KOPT-K1 (cell line): ENCODE results near the gene ZSCAN18.
"Not testable (repeated sequence)": the region's sequence is repeated elsewhere in the genome, so short reads cannot be mapped to it uniquely, and the experiment has no call there.

Source experiments
- H3K27ac ChIP-seq: fragments of 200-600 bp; sonication (generic); 2 replicates; pipeline ENCODE4 v1.5.1; 2016; ENCODE audit warnings: antibody characterized with exemption, mild to moderate bottlenecking, low read depth, low read length; ENCODE audit not compliant: poor library complexity, severe bottlenecking
- H3K36me3 ChIP-seq: fragments of 200-600 bp; sonication (generic); 2 replicates; pipeline ENCODE4 v1.5.1; 2017; ENCODE audit warnings: antibody characterized with exemption, mild to moderate bottlenecking, low read length, moderate library complexity; ENCODE audit not compliant: insufficient read depth
- H3K9me3 ChIP-seq: fragments of 200-600 bp; sonication (generic); 2 replicates; pipeline ENCODE4 v1.5.1; 2017; ENCODE audit warnings: antibody characterized with exemption, low read length, mild to moderate bottlenecking; ENCODE audit not compliant: insufficient read depth, poor library complexity, severe bottlenecking

The ZSCAN18 gene, protein sequence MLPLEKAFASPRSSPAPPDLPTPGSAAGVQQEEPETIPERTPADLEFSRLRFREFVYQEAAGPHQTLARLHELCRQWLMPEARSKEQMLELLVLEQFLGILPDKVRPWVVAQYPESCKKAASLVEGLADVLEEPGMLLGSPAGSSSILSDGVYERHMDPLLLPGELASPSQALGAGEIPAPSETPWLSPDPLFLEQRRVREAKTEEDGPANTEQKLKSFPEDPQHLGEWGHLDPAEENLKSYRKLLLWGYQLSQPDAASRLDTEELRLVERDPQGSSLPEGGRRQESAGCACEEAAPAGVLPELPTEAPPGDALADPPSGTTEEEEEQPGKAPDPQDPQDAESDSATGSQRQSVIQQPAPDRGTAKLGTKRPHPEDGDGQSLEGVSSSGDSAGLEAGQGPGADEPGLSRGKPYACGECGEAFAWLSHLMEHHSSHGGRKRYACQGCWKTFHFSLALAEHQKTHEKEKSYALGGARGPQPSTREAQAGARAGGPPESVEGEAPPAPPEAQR

GRCh38 chr19:58097781-58098681 lies at the start of gene ZSCAN18:
ZSCAN18 (minus strand) TSS chr19:58098231; CDS start chr19:58090267, 7,964 bp downstream.
- Histone ChIP-seq H3K36me3 (peaks cover 31% of the 10 kb centered on the region; the same call in 1 of the 2 replicates), H3K9me3 (peaks cover 77% of the 10 kb centered on the region), H3K27ac (peak within 1 kb of the TSS; percentile 77)

GRCh38 chr19:58147475-58147874 lies 49.4 kb upstream of the ZSCAN18 start:
- Histone ChIP-seq H3K9me3 (peaks cover 46% of the 10 kb centered on the region), H3K36me3 (peaks cover 23% of the 10 kb centered on the region)
- H3K27ac ChIP-seq, result not testable (repeated sequence)

DNA sequence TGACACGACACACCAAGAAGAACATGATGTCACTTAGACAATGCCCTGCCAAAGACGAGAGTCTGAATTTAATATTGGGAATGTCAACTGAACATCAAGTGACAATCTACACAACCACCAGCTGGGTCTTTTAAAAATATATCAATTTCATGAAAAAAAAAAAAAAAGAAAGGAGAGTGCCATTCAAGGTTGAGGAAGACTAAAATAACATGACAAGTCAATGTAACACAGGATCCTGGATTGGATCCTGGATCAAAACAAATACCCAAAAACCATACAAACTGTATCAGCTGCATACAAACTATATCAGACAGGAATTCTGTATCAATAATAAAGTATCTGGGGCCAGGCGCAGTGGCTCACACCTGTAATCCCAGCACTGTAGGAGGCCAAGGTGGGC lies 47.8 kb upstream of the ZSCAN18 start:
- Histone ChIP-seq H3K9me3 (peaks cover 63% of the 10 kb centered on the region), H3K36me3 (peaks cover 39% of the 10 kb centered on the region), H3K27ac (no peak overlapping the region)

DNA sequence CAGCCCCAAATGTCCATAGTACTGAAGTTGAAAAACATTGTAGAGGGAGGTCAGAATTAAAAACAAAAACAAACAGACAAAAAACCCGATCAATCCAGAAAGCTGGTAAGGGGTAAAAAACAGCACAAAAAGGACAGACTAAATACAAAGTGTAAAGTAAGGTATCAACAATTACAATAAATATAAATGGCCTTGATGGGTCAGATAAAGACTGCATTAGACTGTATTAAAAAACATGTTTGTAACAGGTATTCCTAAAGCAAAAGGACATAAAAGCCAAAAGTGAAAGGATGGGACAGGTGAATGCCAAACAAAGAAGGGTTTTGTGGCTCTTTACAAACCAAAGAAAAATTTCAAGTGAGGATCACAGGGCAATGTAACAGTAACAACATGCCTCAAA lies 36.2 kb upstream of the ZSCAN18 start:
- Histone ChIP-seq H3K9me3 (peaks cover 100% of the 10 kb centered on the region), H3K27ac (no peak overlapping the region), H3K36me3 (peaks cover 95% of the 10 kb centered on the region)

- Histone ChIP-seq H3K9me3 (peaks cover 100% of the 10 kb centered on the region), H3K27ac (no peak overlapping the region), H3K36me3 (peaks cover 82% of the 10 kb centered on the region)
These were observed 31.3 kb upstream of the ZSCAN18 start for GRCh38 chr19:58129284-58129683.

DNA sequence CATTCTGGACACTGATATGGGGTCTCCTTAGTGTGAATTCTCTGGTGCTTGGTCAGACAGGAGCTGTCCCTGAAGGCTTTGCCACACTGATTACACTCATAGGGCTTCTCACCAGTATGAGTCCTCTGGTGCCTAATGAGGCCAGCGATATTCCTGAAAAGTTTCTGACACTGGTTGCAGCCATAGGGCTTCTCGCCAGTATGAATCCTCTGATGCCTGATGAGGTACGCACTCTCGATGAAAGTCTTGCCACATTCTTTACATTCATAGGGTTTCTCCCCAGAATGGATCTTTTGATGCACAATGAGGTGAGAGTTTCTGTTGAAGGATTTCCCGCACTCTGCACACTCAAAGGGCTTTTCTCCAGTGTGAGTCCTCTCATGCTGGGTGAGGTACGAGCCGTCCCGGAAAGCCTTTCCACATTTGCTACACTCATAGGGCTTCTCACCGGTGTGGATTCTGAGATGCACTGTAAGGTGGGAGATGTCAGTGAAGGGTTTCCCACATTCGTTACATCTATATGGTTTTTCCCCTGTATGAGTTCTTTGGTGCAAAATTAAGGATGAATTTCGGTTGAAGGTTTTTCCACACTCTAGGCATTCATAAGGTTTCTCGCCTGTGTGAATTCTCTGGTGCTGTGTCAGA lies 30.1 kb upstream of the ZSCAN18 start:
- H3K36me3 ChIP-seq, result peaks cover 71% of the 10 kb centered on the region
- no peak overlapping the region for H3K27ac ChIP-seq
- H3K9me3 ChIP-seq, result peaks cover 100% of the 10 kb centered on the region

DNA sequence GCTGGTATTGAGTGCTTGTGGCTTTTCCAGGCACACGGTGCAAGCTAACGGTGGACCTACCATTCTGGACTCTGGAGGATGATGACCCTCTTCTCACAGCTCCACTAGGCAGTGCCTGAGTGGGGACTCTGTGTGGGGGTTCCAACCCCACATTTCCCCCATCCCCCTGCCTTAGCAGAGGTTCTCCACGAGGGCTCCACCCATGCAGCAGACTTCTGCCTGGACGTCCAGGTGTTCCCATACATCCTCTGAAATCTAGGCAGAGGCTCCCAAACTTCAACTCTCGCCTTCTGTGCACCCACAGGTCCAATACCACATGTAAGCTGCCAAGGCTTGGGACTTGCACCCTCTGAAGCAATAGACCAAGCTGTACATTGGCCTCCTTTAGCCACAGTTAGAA lies 25.3 kb upstream of the ZSCAN18 start:
- no peak overlapping the region for H3K27ac ChIP-seq
- peaks cover 24% of the 10 kb centered on the region for H3K36me3 ChIP-seq
- peaks cover 99% of the 10 kb centered on the region for H3K9me3 ChIP-seq

- Histone ChIP-seq H3K36me3 (no peaks in the 10 kb centered on the region), H3K27ac (no peak overlapping the region), H3K9me3 (peaks cover 92% of the 10 kb centered on the region)
These were observed 21.1 kb upstream of the ZSCAN18 start for GRCh38 chr19:58118979-58119733.

DNA sequence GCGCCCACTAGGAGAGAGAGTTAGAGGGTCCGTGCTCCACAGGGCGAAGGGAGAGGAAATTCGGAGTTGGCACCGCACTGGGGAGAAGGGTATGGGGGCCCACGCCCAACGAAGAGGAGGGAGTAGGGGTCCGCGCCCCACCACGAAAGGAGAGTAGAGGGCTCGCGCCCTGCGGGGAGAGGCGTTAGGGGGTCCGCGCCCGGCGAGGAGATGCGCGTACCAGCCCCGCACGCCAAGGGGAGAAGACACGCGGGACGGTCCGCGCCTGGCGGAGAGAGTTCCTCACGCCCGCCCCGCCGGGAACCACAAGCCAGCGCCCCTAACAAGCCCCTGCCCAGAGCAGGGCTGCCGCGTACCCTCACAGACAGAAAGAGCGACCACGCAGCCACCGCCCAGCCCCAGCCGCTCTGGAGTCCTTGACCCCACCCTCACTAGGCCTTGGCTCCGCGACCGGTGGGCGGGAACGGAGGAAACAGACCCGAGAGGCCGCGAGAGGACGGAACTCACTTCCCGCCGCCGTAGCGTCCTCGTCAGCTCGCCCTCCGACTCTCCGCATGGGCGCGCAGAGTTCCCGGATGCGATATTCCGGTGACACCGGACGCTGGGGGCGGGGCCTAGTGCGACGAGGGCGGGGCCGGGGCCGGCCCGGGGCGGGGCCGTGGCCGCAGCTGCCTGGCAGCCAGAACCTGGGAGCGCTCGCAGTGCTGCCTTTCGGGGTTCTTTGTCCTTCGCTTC lies 20.0 kb upstream of the ZSCAN18 start:
- no peaks in the 10 kb centered on the region for H3K36me3 ChIP-seq
- H3K27ac ChIP-seq, result no peak overlapping the region
- H3K9me3 ChIP-seq, result peaks cover 91% of the 10 kb centered on the region

DNA sequence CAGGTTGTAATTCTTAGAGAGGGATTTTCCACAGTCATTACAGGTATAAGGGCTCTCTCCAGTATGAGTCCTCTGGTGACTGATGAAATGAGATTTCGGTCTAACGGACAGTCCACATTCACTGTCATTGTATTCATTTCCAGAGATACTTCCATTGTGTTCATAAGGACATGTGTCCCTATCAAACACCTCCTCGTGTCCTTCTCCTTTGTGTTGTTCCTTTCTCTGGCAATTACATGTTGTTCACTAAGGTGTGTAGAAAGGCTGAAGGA lies 10.5 kb upstream of the ZSCAN18 start:
- Histone ChIP-seq H3K9me3 (peaks cover 94% of the 10 kb centered on the region), H3K27ac (no peak overlapping the region), H3K36me3 (no peaks in the 10 kb centered on the region)

DNA sequence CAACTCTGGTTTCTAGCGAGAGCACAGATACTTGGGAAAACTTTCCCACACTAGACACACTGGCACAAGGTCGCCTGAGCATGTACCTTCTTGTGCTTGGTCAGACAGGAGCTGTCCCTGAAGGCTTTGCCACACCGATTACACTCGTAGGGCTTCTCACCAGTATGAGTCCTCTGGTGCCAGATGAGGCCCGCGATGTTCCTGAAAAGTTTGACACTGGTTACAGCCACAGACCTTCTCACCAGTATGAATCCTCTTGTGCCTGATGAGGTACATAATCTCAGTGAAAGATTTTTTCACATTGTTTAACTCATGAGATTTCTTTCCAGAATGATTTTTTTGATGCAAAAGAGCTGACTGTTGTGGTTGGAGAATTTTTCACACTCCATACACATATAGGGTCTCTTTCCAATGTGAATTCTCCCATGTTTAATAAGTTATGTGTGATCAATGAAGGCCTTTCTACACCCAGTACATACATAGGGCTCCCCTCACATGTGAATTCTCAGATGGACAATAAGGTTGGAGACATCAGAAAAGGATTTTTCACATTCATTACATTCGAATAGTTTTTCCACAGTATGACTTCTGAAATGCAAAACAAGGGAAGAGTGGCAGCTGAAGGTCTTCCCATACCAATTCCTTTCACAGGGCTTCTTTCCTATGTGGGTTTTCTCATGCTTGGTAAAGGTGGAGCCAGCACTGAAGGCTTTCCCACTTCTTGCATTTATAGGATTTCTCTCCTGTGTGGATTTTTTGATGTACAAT lies 9.9 kb upstream of the ZSCAN18 start:
- Histone ChIP-seq H3K36me3 (no peaks in the 10 kb centered on the region), H3K9me3 (peaks cover 94% of the 10 kb centered on the region), H3K27ac (no peak overlapping the region)

DNA sequence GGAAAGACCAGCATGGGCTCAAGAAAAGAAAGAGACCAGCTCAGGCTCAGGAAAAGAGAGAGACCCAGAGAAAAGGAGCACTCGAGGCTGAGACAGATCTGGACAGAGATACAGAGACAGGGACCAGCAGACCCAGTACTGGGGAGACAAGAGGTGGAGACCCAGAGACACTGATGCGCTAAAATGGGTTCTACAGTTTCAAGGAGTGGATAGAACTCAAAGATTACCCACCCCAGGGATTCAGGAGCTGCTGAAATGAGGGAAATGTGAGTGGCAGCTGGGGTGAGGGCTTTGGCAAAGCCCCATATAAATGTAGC lies 609 bp upstream of the ZSCAN18 start:
- peaks cover 27% of the 10 kb centered on the region; the same call in 1 of the 2 replicates for H3K36me3 ChIP-seq
- H3K27ac ChIP-seq, result no peak overlapping the region
- H3K9me3 ChIP-seq, result peaks cover 77% of the 10 kb centered on the region

- H3K9me3 ChIP-seq, result peaks cover 77% of the 10 kb centered on the region
- no peak overlapping the region for H3K27ac ChIP-seq
- peaks cover 31% of the 10 kb centered on the region; the same call in 1 of the 2 replicates for H3K36me3 ChIP-seq
These were observed 682 bp downstream of the ZSCAN18 start for GRCh38 chr19:58097349-58097748.
